ENCODE results near the gene SLC37A1.

SLC37A1 gene

DNA sequence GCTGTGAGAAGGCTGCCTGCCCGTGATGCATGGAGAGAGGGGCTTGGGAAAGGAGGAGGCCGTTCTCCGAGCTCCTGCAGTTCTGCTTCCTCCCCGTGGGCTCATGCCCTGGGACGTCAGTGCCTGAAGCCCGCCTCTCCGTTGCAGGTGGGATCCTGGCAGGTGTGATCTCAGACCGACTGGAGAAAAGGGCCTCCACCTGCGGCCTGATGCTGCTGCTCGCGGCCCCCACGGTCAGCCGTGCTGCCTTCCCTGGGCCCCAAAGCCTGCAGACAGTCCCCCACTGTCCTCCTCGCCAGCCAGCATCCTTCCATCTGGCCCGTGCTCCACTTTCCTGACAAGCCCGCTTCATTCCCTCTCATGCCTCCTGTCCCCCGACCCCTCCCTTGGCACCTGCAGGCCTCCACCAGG, 50.9 kb downstream of the SLC37A1 start:
- DNase-seq: no peak

DNA sequence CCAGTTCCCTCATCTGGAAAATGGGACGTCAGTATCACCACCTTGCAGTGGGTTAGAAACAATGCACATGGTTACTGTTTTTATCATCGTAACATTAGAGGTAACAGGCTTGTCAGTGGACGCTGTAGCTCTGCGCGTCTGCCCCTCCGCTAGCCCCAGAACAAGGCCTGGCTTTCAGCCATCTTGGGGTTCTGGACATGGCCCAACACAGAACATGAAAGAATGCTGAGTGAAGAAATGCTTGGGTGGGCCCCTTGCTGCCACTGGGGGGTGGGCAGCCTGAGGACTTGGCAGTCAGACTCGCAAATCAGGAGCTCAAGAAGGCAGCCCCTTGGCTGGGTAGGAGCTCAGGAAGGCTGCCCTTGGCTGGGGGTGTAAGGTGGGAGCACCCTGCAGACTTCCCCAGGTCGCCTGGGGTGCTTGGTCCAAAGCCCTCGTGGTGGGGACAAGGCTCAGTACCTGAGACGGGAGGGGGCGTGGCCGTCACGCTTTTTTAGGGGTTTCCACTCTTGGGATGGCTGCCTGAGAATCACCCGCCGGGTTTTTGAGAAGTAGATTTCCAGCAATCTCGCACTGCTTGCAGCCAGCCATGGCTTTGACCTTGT, 51.7 kb downstream of the SLC37A1 start:
- no peak for DNase-seq

DNA sequence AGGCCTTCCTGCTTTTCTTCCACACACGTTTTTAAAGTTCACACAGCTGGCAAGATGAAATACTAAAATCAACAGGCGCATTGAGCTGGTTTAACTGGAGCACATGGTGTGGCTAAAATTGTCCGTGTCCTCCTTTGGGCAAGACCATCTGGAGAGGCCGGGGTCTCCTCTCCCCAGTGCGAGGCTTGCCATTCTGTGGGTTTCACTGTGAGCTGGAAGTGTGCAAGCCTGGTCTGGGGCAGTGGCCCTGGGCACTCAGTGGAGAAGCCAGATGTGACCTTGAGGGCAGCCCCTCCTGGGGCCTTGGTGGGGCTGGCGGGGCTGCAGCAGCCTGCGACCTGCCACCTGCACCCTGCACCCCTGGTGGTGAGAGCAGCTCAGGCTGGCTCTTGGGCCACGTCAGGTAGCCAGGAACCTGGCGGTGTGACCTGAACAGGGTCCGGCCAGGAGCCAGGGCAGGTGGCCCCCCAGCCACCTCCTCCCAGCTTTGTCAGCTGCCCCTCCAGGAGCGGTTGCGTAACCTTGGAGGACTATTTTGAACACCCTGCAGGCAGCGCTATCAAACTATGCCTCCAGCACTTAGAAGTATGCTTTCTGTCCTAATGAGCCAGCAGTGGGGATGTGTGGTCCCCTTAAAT, 52.4 kb downstream of the SLC37A1 start:
- no peak for DNase-seq

DNA sequence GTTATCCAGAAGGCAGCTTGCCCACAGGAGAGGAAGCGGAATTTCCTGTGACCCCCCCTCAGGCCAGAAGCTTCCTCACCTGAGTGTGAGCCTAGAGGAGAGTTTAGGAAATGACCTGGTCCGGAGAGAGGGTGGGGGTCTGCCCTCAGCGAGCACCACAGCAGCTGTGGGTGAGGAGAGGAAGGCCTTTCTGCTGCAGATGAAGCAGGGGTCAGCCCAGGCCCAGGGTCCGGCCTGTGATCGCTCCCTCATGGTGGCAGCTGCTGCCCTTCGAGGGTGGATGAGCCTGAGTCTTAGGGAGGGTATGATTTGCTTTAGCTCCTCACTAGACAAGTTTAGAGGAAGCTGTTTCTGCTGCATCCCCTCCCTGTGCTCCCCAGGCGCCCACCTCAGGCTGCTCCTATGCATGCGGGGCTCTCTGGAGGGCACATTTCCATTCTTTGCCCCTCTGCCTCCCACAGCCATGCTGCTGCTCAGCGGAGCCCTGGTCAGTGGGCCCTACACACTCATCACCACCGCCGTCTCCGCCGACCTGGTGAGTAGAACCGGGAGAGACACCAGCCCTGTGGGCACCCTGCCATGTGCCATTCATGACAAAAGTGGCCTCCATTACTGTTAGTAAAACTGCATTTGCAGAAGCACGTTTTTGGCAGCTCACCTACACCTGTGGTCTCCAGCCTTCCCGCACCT, 53.0 kb downstream of the SLC37A1 start:
- DNase-seq: no peak

DNA sequence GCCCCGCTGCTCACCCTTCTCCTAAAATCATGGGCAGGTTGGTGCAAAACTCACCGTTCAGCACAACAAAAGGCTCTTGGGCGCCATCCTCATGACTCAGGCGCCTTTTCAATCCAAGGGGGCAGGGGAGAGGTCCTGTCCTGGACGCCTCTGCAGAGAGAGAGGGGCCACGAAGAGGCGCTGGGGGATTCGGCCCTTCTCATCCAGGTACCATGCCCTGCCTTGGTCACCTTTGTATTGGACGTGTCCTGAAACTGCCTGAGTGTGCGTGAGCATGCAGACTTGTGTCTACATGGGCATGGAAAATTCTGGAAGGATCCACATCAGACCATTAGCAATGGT, 53.5 kb downstream of the SLC37A1 start:
- no peak for DNase-seq

DNA sequence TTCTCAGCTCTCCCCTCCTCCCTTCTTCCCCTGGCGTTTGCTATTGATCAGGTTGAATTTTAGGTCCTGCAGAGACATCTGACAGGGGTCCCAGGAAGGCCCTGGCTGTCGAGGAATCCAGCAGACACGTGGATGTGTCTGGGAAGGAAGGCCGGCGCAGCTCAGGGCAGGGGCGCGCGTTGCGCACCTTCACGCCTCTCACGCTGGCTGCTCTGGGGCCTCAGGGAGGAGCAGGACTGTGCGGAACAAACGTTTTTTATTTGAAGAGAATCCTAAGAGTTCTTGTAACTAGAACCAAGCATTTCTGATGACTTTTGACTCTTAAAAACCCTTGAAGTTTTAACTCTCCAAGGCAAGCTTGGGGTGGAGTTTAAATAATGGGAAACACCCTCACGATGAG, 54.2 kb downstream of the SLC37A1 start:
- no peak for DNase-seq

DNA sequence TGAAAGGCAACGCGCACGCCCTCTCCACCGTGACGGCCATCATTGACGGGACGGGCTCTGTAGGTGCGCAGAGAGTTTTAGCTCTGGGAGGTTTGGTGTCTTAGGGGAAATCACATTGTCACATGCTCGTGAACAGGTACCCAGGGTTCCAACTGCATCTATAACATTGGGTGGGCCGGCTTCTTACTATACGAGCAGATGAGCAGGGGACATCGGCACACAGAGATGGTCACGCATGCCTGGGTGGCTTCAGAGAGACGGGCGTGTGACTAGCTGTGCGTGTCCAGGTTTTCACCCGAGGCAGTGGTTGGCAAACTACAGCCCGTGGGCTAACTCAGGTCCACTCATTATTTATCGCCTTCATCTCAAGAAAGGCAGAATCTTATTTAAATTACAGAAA, 54.7 kb downstream of the SLC37A1 start:
- DNase-seq: no peak

DNA sequence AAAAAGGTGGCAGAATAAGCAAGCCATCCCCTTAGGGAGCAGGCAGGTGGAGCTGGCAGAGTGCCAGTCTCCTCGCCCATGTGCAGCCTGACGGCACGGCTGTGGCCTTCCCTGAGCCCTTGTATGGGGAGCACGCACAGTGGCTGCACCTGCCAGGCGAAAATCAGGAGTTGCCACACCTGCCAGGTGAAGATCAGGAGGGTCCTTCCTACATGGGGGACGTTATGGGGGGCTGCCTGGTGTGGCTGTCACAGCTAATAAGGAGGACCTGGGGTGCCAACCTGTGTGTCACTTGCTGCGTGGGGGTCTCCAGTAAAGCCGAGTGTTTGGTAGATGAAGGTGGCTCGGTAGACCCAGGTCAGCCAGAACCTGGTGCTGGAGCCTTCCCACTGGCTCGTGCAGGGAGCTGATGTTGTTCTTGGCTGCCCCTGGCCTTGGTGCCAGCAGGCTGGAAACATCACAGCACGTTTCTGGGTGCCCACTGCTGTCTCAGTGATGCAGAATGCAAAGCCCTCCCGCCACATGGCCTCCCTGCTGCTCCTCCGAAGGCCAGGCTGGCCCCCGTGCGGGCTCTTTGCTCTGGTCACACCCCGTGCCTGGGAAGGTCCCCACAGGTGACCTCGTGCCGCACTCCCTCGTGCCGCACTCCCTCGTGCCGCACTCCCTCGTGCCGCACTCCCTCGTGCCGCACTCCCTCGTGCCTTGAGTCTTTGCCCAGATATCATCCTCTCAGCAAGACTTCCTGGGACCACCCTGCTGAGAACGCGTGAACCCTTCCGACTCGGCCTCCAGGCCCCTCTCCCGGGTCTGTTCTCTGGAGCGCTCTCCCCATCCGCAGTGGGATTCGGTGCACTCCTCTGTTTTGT, 55.4 kb downstream of the SLC37A1 start:
- DNase-seq: no peak

DNA sequence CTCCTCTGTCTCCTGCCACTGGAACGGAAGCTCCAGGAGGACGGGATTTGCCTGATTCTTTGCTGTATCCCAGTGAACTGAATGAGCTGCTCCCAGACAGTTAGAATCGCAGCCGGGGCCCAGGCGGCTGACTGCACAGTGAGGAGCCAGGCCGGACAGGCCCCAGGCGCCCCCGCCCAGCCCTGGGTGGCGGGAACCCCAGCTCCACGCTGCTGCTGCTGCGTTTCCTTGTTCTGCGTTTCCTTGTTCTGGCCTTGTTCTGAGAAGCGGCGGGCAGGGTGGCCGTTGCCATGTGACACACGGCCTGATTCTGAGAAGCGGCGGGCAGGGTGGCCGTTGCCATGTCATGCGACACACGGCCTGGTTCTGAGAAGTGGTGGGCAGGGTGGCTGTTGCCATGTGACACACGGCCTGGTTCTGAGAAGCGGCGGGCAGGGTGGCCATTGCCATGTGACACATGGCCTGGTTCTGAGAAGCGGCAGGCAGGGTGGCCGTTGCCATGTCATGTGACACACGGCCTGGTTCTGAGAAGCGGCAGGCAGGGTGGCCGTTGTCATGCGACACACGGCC, 56.2 kb downstream of the SLC37A1 start:
- no peak for DNase-seq

DNA sequence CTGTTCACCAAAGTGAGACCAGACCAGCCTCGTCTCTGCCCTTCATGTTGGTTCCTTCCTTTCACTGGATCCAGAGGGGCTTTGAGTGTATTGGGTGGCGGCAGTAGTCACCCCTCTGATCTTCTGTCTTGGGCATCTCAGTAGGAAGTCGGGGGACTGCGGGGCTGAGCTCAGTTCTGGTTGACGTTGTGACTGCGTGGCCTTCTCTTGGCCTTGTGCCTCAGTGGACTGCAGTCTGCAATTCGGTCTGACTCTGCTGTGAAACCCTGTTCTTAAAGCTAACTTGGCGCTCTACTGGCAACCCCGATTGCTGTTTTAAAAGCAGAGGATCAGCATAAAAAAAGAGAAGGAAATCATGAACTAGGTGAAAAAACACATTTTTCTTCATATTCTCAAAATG, 56.7 kb downstream of the SLC37A1 start:
- no peak for DNase-seq

DNA sequence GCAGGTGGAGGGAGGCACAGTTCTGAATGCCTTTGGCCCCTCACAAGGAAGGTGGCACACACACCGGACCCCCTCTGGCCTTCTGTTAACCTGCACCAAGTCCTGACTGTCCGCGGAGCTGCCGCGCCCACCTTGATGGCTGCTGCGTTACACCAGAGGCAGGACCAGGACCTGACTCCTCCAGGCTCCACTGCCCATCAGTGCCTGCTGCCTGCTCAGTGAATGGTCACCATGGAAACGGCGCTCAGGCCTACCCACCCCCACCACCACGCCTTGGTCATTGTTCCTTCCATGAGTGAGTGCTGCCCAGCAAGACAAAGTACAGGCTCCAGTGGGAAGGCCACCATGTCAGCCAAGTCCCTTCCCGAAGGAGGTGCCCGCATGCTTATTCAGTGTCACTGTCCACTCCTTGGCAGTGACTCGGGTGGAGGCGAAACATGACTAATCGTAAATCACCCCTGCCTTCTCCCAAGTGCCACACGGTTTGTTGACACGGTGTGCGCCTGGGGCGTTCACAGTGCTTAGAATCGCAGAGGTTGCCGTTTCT, 57.3 kb downstream of the SLC37A1 start:
- no peak for DNase-seq

DNA sequence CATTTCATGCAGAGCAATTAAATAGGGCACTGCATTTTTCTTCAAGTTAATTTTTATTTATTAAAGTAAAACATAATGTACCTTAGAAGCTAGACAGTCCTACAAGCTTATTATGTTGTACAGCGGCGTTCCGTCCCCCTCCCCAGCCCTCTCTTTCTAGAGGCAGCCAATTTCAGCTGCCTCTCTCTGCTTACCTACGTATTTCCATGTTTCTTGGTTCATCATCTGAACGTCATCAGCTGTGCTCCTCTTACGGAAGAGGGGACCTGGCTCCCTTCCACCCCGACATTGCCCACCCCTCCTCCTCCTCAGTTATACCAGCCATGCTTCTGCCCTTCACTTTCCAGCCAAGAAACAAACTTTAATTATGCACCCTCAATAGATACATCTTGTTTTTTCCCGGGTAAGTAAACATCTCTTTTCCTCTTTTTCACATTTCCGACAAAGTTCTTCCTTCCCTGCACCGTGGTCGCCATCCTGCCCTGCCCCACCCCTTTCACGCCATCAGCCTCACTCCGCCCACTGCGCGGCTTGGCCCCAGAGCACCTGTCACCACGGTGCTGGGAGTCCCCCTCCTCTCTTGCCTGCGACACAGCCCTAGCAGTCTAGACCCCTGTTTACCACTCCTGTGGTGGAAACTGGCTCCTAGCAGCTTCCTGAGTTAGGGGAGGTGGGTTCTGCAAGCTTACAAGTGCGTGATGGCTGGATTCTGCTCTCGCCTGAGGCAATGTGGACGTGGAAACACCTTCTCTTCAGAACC, 57.9 kb downstream of the SLC37A1 start:
- DNase-seq: no peak

DNA sequence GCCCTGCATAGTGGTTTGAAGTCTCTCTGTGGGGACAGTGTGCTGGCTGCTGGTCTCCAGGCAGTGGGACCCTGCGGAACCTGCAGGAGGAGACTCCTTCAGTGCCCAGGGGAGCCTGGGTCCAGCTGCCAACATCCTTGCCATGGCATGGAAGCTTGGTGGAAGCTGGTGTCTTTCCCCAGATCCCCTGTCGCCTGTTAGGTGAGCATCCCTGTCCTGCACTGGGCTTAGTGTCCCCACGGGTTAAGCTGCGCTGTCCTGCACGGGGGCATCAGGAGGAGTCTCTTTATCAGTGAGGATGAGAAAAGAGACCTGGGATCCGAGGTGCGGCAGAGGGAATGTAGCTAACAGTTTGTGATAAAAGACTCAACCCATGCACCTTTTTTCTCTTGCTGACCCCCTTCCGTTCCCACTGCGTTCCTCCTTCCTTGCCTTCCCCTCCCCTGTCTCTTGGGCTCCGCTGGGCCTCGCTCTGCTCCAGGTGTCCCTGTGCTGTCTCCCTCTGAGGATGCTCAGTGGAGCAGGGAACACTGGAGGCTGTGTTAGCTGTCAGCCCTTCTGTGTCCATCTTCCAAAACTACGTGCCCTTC, 59.3 kb downstream of the SLC37A1 start:
- no peak for DNase-seq

DNA sequence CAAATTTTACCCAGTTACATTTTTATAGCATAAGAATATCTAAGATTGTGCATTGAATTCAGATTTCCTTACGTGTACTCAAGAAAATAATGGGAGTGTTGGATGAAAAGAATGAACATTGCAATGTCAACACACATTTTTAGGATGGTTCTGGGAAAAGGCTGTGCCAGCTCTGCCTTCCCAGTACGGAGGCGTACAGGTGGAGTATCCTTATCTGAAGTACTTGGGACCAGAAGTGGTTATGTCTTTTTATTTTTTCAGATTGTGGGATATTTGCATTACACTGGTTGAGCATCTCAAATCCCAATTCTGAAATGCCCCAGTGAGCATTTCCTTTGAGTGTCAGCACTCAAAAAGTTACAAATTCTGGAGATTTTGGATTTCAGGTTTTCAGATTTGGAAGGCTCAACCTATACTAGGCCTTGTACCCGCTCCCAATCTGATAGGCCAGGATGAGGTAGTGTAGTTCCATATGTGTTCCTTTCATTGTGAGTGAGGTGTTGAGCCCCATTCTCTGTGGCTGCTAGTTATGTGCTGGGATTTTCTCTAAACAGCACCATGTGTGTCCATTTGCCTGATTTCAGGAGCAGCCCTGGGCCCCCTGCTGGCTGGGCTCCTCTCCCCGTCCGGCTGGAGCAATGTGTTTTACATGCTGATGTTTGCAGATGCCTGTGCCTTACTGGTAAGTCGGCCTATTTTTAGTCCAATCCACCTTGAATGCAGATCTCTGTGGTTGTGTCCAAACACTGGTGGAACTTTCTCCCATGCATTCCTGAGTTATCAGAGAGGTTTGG, 60.8 kb downstream of the SLC37A1 start:
- DNase-seq: no peak

DNA sequence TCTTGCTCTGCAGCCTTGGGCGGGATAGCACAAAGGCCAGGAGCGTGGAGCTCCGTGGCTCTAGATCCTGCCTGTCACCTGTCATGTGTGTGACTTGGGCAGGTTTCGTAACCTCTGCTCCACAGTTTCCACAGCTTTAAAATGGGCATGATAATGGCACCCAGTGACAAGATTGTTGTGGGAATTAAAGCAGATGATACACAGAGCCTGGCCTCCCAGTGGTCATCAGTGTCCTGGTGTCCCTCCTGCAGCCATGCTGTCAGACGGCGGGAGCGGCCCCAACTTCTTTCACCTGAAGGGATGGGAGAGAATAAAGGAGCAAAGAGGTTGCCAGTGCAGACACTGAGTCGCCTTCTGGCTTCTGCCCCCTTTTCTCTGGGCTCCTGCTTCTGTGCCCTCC, 61.5 kb downstream of the SLC37A1 start:
- DNase-seq: no peak

DNA sequence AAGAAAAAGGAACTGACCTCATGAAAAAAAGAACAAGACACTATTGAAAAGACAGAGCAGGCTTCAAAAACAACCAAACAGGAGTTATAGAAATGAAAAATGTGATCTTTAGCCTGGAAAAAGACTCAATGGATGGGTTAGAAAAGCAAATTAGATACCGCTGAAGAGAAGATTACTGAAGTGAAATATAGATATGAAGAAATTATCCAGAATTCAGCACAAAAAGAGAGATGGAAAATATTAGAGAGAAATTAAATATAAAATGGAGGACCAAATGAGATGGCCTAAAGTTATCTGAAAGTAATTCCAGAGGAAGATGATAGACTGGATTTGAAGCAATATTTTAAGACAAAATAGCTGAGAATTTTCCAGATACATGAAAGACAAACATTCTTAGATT, 63.0 kb downstream of the SLC37A1 start:
- no peak for DNase-seq

DNA sequence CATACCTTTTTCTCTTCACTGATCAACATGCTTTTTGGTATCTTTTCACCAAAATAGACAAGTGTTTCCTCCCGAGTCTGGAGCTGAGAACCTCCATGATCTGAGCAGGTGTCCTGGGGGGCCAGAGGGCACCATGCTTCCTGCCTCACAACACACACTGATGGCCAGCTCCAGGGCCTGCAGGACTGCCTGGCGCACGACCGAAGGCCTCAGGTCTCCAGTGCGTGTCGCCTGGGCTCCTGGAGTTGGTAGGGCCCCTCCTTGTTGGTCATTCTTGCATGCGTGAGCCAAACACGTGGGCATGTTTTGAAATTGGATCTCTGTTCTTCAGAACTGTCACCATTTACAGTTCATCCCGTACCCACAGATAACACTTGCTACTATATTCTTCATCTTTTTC, 64.4 kb downstream of the SLC37A1 start:
- DNase-seq: no peak

DNA sequence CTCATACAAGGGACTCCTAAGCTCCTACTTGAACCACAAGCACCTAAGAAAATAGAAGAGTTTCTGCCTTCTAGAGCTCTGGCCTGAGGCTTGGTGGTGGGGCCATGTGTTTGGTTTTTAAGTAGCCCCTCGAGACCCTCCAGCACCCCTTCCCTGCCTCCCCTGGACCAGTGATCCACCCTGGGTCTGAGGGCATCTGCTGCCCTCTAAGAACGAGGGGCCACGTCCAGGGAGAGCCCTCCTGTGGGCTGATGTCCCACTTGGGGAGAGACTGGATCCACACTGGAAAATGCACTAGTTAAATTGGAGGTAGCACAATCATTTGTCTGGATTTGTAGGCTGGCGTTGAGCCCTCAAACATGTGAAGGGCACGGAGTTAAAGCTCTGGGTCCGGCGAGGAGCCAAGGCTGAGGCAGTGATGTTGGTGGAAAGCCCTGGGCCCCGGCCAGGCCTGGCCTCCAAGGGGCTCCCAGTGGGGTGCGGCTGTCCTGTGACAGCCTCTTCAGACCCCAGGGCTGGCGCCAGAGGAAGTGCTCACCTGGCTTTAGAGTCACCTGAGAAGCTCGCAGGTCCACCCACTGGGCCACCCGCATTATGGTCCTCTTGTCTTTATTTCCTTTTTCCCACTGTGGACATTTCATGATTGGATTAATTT, 65.2 kb downstream of the SLC37A1 start:
- DNase-seq: no peak

DNA sequence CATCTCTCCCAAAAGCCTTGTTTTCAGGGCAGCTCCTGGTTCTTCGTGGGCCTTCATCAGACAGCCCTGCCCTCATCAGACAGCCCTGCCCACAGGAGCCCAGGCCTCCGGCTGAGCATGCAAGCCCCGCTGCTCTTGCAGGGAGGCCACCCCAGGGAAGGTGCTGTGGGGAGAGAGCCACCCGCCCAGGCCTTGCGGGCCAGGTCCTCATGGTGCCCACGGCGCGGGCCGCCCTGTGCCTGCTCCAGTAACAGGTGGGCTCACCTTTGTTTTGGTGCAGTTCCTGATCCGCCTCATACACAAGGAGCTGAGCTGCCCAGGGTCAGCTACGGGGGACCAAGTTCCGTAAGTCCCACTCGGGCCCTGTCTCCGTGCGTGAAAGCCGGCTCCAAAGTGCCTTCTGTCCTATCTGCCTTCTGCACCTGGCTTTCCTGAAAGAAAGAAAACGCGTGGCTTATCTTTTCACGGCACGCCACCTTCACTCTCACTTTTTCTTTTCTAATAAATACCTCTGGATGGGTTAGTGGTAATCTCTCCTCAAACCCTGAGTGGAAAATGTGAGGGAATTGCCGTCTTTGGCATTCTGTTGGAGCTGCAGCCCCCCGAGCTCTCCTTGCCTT, 65.9 kb downstream of the SLC37A1 start:
- DNase-seq: no peak
